ENCODE data around the gene SNPH. TPM values are rescaled to one million over a fixed set of nuclear protein-coding genes. Genes with fewer than 3 reads are reported as not detected.

Gene SNPH
- total RNA-seq, 1 donor from 2014 or later = 11.2 TPM

- peaks cover 37% of the 10 kb centered on the region for H3K4me1 ChIP-seq
- peak overlapping the region; percentile 92 for H3K4me3 ChIP-seq
- DNase-seq = no peak
- no peaks in the 10 kb centered on the region for H3K9me3 ChIP-seq (replicated peaks)
- H3K36me3 ChIP-seq = no peaks in the 10 kb centered on the region
- H3K27me3 ChIP-seq (ENCODE audit: low read depth) = peaks cover 10% of the 10 kb centered on the region
- no peak for TF ChIP-seq CTCF (IDR thresholded peaks at IDR 0.05; ENCODE audit: borderline replicate concordance)
- H3K27ac ChIP-seq (replicated peaks) = peak overlapping the region; percentile 70
- intact Hi-C loops (cut with micrococcal nuclease) = no loop called here
These were observed 253 bp upstream of the SNPH start for GRCh38 chr20:1265916-1266166.

GRCh38 chr20:1267161-1267560 is 1.1 kb downstream of the SNPH start:
- Histone ChIP-seq H3K27ac (replicated peaks) (no peak overlapping the region), H3K4me3 (peak overlapping the region; percentile 92), H3K9me3 (replicated peaks) (no peaks in the 10 kb centered on the region), H3K4me1 (peaks cover 37% of the 10 kb centered on the region), H3K36me3 (no peaks in the 10 kb centered on the region), H3K27me3 (ENCODE audit: low read depth) (no peaks in the 10 kb centered on the region)
- TF ChIP-seq CTCF (IDR thresholded peaks at IDR 0.05; ENCODE audit: borderline replicate concordance) = no peak
- no peak for DNase-seq
- intact Hi-C loops (cut with micrococcal nuclease) = no loop called here

GRCh38 chr20:1267809-1268374 is 1.8 kb downstream of the SNPH start:
- no peak for DNase-seq
- H3K36me3 ChIP-seq = no peaks in the 10 kb centered on the region
- H3K4me1 ChIP-seq = peaks cover 37% of the 10 kb centered on the region
- no peak overlapping the region for H3K4me3 ChIP-seq
- no peaks in the 10 kb centered on the region for H3K27me3 ChIP-seq (ENCODE audit: low read depth)
- H3K9me3 ChIP-seq (replicated peaks) = no peaks in the 10 kb centered on the region
- TF ChIP-seq CTCF (IDR thresholded peaks at IDR 0.05; ENCODE audit: borderline replicate concordance) = no peak
- no peak overlapping the region for H3K27ac ChIP-seq (replicated peaks)
- intact Hi-C loops (cut with micrococcal nuclease) = no loop called here

- TF ChIP-seq CTCF (IDR thresholded peaks at IDR 0.05; ENCODE audit: borderline replicate concordance) = no peak
- Histone ChIP-seq H3K27me3 (ENCODE audit: low read depth) (no peaks in the 10 kb centered on the region), H3K4me3 (no peak overlapping the region), H3K4me1 (peaks cover 37% of the 10 kb centered on the region), H3K36me3 (no peaks in the 10 kb centered on the region), H3K9me3 (replicated peaks) (no peaks in the 10 kb centered on the region), H3K27ac (replicated peaks) (no peak overlapping the region)
- intact Hi-C loops (cut with micrococcal nuclease) = no loop called here
- DNase-seq = no peak
These were observed 3.1 kb downstream of the SNPH start for GRCh38 chr20:1269235-1269634.

DNA sequence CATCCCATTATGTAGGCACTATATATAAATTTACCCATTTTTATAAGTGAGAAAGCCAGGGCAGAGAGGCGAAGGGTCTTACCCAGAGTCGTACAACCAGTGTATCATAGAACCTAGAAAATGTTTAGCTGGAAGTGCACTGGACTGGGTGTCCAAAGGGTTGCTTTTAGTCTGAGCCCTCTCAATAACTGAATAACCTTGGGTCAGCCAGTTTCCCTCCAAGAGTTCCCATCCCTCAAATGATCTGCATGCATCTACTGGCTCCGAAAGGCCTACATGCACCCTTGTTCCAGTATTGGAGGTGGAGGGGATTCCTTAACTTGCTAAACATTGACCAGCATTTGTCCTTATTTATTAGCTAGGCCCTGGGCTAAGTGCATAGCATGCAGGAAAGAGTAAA is 3.8 kb downstream of the SNPH start:
- no peak for TF ChIP-seq CTCF (IDR thresholded peaks at IDR 0.05; ENCODE audit: borderline replicate concordance)
- H3K9me3 ChIP-seq (replicated peaks) = no peaks in the 10 kb centered on the region
- no peak overlapping the region for H3K4me3 ChIP-seq
- intact Hi-C loops (cut with micrococcal nuclease) = no loop called here
- DNase-seq = no peak
- H3K4me1 ChIP-seq = peaks cover 37% of the 10 kb centered on the region
- H3K27ac ChIP-seq (replicated peaks) = no peak overlapping the region
- no peaks in the 10 kb centered on the region for H3K27me3 ChIP-seq (ENCODE audit: low read depth)
- no peaks in the 10 kb centered on the region for H3K36me3 ChIP-seq

Measured in left ventricle myocardium inferior (tissue), 1 donor.